GM12874 (cell line): ENCODE data around the gene CACNA1C.

Source experiments
- CTCF ChIP-seq: IDR thresholded peaks from 2 replicates; pipeline ENCODE4 v1.5.1; 2011; ENCODE audit warnings: low read depth, mild to moderate bottlenecking, control low read depth, low read length, moderate library complexity; ENCODE audit not compliant: insufficient read depth

Gene CACNA1C

DNA sequence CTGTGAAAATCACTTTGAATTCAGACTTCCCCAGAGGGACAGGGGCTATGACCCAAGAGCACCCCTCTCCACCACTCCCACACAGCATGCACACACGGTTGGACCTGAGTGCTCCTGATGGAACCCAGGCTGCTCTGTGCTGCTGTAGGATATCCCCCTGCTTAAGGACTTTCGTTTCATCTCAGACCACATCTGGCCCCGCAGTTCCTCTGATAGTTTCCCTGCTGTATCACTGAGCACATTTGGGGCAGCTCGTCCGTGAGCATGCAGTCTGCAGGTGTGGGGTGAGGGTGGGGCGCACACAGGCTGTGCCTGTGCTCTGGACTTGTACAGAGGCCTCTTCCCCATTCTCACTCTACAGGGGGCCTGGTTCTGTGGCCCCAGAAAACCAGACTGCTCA lies 396.8 kb downstream of the CACNA1C start:
- TF ChIP-seq CTCF = no peak

GRCh38 chr12:2450553-2450952 lies 397.8 kb downstream of the CACNA1C start:
- TF ChIP-seq CTCF = no peak

GRCh38 chr12:2451025-2451424 lies 398.2 kb downstream of the CACNA1C start:
- TF ChIP-seq CTCF = no peak

DNA sequence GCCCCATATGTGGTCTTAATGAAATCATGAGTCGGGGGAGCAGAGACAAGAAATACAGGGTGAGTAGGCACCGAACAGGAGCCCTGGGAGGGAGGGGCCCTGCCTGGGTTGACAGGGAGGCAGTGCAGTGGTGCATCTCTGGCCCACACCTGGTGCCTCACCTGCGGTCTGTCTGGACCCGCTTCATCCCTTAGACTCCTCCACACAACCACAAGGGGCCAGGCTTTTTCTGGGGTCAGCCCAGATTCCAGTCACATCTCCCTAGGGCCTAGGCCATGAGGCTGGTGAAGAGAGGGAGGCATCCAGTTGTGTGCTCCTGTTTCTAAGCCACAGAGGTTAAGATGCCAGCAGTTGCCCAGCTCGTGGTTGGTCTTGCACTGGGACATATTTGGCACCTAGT lies 398.7 kb downstream of the CACNA1C start:
- no peak for TF ChIP-seq CTCF

DNA sequence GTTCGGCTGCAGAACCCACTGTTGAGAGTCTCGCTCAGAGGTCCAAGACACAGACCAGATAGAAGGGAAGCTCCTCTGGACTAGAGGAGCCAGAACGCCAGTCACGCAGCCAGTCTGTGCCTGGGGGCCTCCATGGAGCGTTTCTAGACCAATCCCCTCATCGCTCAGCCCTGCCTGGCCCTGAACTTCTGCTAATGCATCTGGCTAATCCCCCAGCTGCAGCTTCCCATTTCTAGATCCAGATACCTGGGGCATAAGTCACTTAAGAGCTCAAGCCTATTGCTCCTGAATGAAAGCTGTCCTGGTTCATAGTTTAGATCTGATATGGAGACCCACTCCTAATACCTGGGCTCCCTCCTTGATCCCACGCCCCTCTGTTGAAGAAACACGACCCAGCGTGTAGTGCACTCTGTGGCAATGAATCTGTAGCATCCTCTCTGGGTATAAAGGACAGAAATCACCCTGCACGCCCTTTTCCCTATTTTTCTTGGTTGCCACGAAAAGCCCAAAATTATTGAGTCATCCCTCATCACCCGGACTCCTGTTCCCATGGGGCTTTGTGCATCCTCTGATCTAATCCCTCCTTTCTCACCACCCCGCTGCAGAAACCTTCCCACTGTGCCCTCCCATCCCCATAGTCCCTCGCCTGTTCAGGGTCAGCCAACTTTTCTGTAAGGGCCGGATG lies 400.4 kb downstream of the CACNA1C start:
- no peak for TF ChIP-seq CTCF

- no peak for TF ChIP-seq CTCF
Observed at GRCh38 chr12:2453761-2454090, 400.9 kb downstream of the CACNA1C start.

DNA sequence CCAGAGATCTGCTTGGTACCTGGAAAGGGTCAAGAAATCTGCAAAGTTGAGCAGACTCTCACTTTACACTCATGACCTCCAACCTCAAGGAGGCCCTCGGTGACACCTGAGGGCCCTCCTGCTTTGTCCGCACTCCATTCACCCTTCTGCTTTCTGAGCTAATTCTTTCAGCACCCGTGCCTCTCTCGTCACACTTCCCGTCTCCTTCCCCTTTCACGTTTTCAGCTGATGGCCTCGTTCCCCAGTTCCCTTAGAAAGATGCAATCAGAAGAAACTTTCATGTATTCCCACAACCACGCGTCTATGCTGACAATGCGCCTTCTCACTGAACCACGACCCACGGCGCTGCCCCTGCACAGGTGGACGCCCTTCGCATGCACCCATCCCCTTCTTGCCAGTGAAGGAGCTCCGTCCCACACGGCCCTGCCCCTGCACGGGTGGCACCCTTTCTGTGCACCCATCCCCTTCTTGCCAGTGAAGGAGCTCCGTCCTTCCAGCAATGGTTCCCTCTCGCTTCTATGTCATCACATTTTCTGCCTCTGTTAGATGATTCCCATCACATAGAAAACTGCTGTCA lies 401.9 kb downstream of the CACNA1C start:
- TF ChIP-seq CTCF = no peak

- no peak for TF ChIP-seq CTCF
Observed at GRCh38 chr12:2455410-2455809, 402.6 kb downstream of the CACNA1C start.
